HG02623 (cell line): ENCODE results near the gene PKDCC.
"Not testable (repeated sequence)": the region's sequence is repeated elsewhere in the genome, so short reads cannot be mapped to it uniquely, and the experiment has no call there.

ENCODE experiments used
- ATAC-seq: cut with Tn5 transposase; IDR thresholded peaks from one replicate; pipeline ENCODE4 v1.9.1; 2021; ENCODE audit warnings: moderate library complexity; ENCODE audit not compliant: unreplicated experiment

The PKDCC gene

DNA sequence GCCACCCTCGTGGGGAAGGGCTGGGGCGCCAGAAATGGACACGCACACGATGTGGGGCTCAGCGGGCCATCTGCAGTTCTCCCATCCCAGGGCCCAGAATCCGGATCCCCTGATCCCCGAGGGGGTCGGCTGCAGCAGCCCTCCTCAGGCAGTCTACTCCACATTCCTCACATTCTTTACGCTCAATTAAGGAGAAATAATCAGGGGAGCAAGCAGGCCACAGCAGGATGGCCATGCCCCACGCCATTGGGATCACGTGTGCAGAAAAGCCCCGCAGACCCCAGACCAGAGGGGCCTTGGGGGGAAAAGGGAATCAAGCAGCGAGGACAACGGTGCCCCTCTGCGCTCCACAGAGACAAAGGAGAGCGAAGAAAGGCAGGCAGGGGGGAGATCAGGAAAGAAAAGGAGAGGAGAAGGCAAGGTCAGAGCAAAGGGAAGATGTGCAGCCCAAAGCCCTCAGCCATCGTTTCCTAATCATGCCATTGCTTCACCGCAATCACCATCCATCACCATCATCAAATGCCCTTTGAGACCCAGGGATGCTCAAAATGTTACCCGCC is 17.5 kb upstream of the PKDCC start:
- no peak for ATAC-seq

DNA sequence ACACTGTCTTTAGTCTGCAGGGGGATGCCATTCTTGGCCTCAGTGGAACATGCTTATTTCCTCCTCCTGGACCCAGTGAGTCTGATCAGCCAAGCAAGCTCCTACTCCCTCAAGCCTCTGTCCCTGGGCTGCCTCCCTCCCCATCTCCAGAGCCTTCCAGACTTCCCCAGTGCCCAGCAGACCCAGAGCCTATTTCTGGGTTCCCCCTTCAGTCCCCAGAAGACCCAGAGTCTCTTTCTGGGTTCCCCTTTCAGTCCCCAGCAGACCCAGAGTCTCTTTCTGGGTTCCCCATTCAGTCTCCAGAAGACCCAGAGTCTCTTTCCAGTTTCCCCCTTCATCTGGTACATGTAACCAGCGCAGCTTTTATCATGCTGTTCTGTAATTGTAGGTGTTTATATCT is 17.0 kb upstream of the PKDCC start:
- no peak for ATAC-seq

DNA sequence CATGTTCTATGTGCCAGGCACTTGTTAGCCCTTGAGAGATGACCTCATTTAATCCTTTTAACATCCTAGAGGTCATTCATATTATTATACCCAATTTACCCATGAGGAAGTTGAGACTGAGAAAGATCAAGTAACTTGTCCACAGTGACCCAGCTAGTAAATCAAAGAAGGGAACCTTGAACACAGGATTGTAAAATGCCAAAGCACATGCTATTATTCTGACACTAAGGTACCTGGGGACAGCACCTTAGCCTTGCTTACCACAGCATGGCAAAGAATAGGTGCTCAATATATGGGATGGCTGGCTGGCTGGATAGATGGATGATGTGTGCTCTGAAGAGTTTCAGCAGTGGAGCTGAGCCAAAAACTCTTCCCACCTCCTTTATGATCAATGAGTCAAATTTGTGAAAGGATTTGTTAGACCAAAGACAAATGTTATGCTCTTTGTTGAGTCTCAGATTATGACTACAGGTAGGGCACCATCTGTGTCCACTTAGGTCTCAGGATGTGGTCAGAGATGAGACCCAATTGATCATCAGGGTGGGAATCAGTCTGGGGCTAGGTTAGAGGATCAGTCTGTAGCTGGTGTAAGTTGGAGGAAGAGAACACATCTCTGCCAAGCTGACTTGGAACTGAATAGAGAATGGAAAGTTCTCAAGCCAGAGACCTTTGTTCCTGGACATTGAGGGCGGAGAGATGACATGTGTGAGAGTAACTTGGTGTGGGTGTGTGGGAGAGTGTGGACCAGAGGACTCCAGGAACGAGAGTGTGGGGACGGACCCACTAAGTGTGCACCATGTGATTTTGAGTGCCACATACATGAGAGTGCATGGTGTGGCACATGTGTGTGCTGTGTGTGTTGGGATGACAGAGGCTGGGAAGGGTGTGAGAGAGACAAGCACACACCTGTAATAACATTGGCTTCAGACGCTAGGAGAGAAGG is 16.3 kb upstream of the PKDCC start:
- ATAC-seq: no peak

DNA sequence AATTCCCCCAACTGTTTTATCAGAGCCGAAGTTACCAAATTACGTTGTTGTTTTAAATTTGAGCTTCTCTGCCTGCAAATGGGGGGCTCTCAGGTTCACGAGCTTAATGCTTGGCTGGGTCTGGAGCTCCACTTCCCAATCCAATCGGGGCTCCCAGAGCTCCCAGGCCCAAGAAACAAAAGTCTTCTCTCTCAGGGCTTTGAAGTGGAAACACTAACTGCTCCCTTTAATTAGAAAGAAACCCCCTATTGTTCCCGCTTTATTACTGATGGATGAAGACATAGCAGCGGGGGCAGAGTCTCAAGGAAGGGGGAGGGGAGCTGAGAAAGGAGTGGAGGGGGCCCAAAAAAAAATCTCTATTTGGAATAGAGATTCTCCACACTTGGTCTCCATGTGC is 15.6 kb upstream of the PKDCC start:
- ATAC-seq: no peak

DNA sequence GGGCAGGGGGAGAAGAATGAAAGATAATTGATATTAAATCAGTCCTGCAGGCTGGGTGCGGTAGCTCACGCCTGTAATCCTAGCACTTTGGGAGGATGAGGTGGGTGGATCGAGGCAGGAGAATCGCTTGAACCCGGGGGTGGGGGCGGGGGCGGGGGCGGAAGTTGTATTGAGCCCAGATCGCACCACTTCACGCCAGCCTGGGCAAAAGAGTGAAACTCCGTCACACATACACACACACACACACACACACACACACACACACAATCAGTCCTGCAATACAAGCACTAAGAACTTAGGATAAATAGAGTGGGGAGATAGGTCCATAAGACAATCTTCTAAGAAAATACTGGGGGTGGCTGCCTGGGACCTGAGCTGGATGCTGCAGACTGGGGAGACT is 15.1 kb upstream of the PKDCC start:
- ATAC-seq: no peak

DNA sequence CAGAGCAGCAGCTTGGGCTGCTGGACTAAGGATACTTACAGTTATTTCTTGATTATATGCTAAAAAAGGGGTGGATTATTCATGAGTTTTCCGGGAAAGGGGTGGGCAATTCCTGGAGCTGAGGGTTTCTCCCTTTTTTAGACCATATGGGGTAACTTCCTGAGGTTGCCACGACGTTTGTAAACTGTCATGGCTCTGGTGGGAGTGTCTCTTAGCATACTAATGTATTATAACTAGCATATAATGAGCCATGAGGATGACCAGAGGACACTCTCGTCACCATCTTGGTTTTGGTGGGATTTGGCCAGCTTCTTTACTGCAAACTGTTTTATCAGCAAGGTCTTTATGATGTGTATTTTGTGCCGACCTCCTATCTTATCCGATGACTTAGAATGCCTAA is 13.7 kb upstream of the PKDCC start:
- ATAC-seq: not testable (repeated sequence)

DNA sequence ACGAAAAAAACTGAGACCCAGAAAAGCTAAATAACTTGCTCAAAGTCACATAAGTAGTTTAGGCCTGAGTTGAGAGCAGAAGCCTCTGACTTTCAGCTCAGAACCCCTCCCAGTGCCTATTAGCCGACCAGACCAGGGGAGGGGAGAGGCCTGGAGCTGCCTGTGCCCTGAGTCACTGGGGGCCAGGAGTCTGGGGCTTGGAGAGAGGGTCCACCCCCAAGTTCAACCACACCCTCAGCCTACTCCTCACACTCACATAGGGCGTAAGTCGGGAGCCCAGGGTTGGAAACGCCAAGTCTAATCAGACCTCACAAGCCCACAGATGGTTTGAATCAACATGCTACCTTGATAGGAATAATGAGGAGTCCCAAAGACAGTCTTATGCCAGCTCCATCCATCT is 12.6 kb upstream of the PKDCC start:
- ATAC-seq: no peak

DNA sequence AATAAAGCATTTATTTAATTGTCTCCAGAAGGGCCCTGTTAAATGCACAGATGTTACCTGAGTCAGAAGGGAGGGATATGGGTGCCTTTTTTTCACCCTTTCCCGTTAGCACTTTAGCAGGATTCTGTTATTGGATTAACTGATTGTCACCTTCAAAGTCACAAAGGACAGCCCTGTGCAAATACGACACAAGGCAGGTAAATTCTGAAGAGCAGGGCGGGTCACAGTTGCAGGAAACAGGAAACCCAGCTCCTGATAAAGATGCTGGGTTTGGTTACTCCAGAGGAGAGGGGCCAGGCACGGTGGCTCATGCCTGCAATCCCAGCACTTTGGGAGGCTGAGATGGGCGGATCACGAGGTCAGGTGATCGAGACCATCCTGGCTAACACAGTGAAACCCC is 11.4 kb upstream of the PKDCC start:
- ATAC-seq: no peak

DNA sequence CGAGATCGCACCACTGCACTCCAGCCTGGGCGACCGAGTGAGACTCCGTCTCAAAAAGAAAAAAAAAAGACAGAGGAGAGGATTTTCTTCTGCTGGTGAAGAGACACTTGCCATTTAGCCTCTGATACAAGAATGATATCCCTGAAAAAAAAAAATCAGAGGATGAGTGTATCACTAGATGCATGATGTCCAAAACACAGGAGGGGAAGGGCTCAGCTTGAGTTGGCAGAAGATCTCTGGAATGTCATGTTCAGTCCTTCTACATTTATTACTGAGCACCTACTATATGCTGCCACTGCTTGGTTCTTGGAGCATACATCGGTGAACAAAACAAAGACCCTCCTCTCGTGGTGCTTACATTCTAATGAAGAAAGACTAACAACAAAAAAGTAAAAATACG is 10.9 kb upstream of the PKDCC start:
- no peak for ATAC-seq

DNA sequence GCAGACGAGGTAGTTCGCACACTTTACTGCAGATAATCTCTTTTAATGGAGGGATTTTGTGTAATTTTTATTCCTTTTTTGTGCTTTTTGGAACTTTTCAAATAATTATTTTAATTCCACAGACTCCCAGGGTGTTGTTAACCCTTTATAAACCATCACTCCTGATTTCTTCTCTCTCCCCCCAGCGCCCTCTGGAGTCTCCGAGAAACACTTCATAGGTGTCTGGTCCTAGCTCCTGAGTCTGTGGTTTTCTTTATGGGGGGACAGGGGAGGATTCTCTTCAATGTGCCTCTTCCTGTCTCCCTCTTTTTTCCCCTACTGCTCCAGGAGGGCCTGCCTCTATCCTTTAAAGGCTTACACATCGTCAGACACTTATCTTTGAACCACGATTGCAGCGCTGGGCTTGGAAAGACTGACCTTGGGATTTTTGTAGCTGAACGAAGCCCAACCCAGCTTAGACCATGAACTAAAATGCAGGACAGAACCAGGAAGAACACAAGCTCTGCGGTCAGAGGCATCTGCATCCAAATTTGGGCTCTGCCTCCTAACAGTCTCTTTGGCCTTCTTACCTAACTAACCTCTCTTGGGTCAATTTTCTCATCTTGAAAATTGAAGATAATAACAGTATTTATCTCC is 7.1 kb upstream of the PKDCC start:
- ATAC-seq: no peak

DNA sequence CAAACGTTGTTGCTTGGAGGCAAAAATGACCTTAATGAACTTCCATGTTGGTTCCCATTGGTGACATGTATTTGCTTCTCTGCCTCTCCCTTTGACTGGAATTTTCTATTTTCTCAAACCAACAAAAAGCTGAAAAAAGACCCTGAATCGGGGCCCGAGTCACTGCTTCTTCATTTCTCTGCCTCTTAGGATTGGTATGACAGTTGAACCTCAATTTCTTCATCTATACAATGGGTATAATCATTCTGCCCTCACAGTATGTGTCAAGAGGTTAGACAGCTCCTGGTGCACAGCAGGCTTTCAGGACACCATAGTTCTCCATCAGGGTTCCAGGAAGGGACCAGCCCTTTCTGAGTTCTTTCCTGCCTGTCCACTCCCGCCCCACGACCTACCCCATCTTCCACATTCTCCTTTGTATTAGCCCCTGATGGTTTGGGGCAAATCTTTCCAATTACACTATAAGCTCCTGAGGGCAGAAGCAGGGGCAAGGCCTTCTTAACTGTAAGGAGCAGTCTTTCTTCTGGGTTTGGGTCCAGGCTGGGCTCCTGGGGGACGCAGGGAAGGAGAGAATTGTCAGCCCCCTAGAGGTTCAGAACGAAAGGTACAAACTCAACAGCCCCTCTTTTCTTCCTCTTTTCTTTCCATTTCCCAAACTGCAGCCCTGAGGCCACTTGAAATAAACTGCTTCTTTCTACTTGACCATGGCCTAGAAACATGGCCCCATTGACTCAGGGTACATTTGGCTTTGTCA is 6.3 kb upstream of the PKDCC start:
- ATAC-seq: no peak

DNA sequence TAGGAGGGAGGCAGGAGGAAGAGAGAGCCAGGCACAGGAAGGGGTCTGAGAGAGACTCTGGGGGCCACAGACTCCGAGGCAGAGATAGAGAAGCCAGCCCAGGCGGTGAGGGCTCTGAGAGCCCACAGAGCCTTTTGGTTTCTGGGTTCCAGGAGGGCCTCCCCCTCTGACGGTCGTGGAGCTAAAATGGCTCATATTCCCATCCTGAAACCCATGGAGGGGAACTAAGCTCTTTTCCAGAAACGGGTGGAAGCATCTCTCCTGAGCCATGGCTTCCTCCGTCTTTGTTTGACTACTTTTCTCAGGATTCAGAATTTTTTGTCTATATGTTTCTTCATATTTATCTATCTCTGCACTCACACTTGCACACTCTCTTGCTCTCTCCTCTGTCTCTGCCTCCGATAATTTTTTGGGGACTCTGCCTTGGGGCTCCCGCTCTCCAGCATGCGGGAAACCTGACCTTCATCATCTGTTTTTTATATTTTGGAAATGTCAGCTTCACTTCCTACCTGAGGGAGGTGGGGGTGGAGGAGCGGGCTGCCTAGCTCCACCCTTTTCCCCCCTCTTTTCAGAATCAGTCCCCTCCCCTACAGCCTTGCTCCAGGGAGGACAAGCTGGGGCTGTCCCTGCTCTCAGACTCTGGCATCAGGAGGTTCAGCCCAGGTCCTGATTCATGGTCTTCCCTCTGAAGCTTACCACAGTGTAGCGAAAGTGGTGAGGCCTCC is 5.0 kb upstream of the PKDCC start:
- no peak for ATAC-seq

DNA sequence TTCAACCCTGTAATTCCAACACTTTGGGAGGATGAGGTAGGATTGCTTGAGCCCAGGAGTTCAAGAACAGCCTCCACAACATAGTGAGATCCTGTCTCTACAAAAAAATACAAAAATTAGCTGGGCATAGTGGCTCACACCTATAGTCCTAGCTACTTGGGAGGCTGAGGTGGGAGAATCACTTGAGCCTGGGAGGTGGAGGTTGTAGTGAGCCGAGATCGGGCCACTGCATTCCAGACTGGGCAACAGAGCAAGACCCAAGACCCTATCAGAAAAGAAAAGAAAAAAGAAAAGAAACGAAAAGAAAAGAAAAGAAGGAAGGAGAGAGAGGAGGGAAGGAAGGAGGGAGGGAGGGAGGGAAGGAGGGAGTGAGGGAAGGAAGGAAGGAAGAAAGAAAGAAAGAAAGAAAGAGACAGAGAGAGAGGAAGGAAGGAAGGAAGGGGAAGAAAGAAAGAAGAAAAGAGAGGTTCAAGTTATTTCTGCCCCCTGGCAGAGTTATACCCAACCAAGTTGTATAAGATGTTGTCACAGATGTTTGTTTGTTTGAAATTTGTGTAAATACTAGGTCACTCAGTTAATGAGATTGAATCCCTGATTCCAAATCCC is 3.9 kb upstream of the PKDCC start:
- ATAC-seq: no peak

DNA sequence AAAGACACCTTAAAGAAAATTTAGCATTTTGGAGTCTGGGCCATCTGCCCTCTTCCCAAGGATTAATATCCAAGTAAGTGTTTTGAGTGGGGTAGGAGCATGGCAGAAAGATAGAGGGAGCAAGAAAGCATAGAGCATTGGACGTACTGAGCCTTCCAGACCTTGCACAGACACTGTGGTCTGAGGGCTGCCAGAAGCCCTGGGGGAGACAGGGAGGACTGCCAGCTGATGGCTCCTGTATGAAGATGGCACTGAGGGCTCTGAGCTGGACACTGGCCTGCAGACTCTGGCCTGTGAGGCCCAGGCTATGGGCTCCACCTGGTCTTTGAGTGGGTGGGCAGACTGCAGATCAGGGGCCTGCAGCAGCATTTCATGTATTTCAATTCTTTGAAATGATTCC is 2.9 kb upstream of the PKDCC start:
- no peak for ATAC-seq

DNA sequence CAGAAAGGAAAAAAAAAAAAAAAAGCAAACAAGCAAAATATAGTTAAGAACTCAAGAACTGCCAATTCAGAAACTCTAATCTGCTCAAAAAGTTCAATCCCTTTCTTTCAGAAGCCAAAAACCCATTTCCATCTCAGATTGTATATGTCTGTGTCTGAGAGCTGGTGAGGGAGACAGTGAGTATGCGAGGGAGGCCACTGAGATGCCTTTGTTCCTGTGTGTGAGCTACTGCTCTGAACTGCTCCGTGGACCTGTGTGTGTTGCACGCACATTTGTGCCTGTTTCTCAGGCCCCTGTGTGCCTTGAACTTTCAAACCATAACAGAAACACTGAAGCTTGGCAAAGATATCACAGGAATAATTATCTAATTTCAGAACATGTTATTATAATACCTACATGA is 2.5 kb upstream of the PKDCC start:
- no peak for ATAC-seq

DNA sequence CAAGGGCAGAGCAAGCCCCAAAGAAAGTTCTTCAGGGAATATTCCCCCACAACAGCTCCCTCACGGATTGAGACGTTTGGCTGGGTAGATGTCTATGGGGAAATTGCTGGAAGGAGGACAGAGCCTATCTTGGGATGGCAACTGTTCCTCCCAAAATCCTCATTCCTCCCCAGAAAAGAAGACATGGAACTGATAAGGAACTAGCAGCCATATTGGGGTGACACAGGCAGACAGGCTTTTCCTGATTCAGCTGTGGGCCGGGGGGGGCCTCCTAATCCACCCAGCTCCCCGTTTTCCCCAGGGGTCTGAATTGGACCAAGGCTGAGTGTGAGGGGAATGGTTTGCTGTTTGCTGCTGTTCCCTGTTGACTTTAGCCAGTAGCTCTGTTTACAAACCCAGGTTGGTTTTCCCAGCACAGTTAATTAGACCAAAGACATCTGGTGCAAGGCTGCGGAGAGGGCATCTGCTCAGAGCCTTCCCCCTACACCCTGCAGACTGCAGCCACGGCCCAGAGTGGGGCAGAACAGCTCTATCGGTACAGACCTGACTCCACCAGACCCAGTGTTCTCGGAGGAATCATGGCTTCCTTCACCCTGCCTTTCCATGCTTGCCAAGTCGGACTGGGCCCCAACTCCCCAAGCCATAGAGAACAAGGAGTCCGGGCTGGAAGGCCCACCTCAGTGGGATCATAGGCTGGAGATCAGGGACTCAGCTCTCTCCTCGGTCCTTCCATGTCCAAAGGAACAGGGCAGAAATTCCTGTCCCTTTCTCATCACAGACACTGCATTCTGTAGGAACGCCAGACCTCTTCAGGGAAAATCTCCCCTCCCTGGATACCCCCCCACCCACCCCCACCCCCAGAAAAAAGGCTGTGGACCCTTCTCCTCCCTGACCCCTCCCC is 1.7 kb upstream of the PKDCC start:
- no peak for ATAC-seq

DNA sequence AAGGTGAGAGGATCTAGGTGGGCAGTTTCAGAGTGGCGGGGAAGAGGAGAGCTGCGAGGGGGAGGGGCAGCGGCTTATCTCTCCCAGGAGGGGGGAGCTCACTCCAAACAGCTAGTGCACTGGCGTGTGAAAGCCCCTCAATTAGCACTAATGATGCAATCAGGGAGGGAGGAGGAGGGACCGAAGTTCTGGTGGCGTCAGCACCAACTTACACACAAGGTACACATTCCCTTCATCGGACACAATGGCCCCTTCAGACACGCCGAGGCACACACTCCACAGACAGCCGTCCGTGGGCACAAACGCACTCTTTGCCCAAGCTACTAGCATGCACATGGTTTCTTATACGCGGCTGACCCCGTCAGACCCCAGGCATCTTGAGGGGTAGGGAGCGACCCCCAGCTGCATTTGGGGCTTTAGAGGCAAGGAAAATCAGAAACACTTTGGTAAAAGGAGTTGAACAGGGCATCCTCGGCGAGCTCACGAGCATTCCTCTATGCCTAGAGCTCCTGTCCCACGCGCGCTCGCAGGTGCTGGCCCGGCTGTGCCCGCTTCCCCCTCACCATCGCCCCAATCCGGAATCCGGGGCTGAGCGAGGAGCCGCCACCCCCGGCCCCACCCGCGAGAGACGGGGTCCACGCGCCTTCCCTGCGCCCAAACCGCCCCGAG is 868 bp upstream of the PKDCC start:
- no peak for ATAC-seq

DNA sequence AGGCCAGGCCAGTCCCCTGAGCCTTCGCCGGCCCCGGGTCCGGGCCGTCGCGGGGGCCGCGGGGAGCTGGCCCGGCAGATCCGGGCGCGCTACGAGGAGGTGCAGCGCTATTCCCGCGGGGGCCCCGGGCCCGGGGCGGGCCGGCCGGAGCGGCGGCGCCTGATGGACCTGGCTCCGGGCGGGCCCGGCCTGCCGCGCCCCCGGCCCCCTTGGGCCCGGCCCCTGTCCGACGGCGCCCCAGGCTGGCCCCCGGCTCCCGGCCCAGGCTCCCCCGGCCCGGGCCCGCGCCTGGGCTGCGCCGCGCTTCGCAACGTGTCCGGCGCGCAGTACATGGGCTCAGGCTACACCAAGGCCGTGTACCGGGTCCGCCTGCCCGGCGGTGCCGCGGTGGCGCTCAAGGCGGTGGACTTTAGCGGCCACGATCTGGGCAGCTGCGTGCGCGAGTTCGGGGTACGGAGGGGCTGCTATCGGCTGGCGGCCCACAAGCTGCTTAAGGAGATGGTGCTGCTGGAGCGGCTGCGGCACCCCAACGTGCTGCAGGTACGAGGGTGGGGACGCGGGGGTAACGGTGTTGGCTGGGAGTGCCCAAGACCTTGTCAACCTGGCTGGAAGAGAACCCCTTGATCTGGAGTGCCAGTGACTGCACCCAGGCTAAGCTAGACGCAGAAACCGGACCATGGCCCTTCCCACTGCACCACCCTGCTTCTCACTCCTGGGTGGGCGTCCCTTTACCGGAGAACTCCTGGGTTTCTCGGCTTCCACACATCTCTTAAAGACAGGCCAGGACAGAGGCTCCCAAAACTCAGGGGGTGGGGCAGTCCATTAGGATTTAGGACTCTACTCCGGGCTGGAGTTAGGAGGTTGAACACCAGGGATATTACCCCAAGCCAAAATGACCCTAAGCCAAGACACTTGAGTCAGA is 739 bp downstream of the PKDCC start:
- ATAC-seq: no peak
